Uterus (tissue), 2 donors: Measurements from ENCODE around the gene MAGEB4.

Experiments used
- POLR2A ChIP-seq, 2 donors: fragments of 450-650 bp; IDR thresholded peaks; one replicate each; pipeline ENCODE4 v1.6.1; 2016; ENCODE audit warnings: antibody characterized with exemption in 2 of 2, mild to moderate bottlenecking in 1 of 2, moderate library complexity in 1 of 2
- TF ChIP-seq, protein P1 (sequence below), 4 experiments: fragments of 200-600 bp in 2 of 4; fragments of 450-650 bp in 2 of 4; sonication (generic) in 2 of 4; IDR thresholded peaks; one replicate each; pipeline ENCODE4 v1.5.1; 2016 to 2019; ENCODE audit warnings: antibody characterized with exemption in 4 of 4, mild to moderate bottlenecking in 2 of 4, moderate library complexity in 1 of 4

DNA sequence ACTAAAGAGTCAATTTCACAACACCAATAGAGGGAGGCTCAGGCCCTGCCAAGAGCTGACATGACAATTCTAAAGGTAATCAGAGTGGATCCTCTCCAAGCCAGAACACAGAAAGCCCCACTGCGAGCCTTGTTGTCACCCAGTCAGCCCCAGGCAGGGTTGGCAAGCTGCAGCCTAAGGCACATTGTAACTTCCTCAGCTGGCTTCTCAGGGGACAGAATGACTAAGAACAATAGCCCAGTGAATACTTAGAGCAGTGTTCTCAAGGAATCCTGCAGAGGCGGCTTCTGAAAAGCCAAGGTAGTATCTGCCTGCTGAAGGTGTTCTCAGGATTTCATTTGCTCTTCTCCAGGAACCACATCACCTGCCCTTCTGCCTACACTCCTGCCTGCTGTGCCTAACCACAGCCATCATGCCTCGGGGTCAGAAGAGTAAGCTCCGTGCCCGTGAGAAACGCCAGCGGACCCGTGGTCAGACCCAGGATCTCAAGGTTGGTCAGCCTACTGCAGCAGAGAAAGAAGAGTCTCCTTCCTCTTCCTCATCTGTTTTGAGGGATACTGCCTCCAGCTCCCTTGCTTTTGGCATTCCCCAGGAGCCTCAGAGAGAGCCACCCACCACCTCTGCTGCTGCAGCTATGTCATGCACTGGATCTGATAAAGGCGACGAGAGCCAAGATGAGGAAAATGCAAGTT lies at the start of gene MAGEB4:
- TF ChIP-seq, protein P1, sequence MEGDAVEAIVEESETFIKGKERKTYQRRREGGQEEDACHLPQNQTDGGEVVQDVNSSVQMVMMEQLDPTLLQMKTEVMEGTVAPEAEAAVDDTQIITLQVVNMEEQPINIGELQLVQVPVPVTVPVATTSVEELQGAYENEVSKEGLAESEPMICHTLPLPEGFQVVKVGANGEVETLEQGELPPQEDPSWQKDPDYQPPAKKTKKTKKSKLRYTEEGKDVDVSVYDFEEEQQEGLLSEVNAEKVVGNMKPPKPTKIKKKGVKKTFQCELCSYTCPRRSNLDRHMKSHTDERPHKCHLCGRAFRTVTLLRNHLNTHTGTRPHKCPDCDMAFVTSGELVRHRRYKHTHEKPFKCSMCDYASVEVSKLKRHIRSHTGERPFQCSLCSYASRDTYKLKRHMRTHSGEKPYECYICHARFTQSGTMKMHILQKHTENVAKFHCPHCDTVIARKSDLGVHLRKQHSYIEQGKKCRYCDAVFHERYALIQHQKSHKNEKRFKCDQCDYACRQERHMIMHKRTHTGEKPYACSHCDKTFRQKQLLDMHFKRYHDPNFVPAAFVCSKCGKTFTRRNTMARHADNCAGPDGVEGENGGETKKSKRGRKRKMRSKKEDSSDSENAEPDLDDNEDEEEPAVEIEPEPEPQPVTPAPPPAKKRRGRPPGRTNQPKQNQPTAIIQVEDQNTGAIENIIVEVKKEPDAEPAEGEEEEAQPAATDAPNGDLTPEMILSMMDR (IDR thresholded peaks at IDR 0.05) = no peak
- TF ChIP-seq POLR2A (IDR thresholded peaks at IDR 0.05) = no peak
